Activated gamma-delta T cell treated with Interleukin-2 at 50 U/mL for 16 hours (primary cell): ENCODE results near the gene RTF2.

ENCODE experiments used
- DNase-seq: peaks from one replicate; pipeline ENCODE4 v3.0.0-alpha.2; 2020

Gene RTF2

DNA sequence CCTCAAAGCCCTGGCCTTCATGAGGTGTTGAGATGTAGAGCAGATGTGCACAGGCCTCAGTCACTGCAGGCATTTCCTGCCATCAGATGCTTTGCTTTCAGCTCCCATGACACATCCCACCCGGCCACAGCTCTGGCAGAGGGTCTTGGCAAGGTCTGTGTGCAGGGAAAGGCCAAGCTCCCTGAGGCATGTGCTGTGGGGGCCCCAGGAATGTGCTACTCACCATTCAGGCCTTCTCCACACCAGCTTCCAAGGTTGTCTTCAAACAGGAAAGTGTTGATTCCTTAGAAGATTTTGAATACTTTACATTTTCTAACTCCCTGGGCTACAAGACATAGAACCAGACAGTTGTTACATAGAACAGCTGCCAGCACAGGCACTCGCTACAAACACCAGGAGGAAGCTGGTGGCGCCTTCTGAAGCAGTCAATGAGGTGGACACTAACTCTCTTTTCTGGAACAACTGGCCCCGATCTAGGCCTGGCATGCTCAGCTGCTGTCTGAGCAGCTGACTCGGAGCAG lies 28.6 kb upstream of the RTF2 start:
- DNase-seq: peak; percentile 20

DNA sequence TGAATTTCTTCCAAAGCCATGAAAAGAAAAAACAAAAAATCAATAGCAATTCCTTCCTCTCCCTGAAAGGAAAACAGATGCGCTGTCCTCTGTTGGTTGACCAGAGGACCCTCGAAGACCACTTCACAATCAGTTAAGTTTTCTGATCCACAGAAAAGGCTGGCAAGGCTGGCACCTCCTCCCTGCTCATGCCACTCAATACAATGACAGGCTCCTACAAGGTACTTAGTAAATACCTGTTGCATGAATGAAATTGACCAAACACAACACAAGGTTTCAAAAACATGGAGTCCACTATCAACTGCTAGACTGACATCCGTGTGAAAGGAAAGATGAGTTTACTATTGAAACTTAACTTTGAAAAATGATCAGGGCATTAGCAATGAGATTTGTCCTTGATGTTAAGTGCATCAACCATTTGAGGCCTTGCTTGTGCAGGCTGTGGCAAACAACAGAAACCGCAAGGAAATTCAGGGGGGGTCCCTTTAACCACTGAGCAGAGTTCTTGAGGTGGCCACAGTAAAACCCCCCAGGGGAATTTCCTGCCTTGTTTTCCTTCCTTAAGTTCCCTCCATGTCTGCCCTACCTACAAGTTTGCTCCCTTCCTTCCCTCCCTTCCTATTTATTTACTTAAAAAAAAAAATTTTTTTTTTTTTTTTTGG lies 27.9 kb upstream of the RTF2 start:
- DNase-seq: peak; percentile 58

DNA sequence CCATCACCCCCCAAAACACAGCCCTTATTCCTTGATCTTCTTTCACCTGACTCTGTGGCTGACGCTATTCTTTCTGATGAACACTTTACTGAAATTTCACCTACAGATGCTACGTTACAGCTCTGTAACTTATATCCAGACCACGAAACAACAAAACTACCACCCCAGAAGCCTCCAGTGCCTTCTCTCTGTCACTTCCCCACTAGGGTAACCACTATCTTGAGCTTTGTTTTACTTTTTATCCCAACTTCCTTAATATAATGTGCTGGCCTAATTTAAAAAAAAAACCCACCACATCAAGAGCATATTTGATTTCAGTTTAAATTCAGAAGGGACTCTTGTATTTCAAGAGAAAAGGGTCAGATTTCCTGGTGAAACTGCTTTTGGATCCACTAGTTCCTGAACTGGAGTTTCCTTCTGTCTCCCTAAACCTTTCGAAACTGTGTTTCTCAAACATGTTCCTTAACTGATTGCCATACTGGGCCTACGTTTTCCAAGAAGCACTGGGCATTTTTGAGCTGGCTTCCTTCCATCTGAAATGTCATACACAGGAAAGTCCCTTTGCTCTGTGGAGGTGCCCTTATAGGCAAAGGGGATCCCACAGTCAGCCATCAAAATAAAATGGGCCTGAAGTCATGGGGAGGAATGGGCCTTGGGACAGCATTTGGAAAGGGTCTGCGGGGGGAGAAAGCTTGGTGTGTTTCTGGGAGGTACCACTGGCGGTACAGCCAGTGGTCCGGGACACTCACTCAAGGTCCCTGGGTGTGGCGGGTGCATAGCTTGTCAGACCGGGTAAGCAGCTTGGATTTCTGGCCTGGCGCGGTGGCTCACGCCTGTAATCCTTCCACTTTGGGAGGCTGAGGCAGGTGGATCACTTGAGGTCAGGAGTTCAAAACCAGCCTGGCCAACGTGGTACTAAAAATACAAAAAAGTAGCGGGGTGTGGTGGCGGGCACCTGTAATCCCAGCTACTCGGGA lies 25.8 kb upstream of the RTF2 start:
- DNase-seq: no peak

DNA sequence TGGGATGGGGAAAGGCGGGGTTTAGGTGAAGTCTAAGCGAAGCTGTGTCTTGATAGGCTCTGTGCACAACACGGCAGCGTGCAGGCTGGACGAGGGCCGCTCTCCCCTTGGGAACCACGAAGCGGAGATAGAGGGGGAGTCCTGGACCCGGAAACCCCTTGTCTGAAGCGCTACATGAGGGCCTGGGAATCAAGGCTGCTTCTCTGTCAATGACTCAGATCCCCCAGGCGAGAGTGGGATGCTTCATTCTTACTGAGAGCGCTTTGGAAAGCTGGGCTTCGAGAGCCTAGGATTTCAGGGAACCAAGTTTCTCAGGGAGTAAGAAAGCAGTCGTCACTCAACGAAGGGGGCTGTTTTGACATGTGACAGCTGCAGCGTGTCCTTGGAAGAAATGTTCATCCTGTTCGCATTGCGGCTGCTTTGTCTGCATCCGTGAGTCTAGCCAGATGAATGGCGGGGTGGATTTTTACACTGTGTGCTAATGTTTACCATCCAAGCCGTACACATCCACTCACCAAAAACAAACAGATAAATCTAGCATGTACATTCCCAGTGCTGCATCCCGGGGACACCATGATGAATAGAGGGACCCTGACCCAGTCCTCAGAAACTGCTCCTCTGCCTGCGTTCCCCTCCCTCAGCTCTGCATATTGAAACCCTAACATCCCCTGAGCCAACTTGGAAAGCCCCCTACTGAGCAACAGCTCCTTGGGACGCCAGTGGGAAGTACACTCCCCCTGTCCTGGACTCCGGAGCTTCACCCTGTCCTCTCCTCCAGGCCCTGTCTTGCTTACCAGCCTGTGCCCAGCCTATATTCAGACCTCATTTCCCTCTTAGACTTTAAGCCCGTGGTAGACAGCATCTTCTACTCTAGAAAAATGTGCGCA lies 24.5 kb upstream of the RTF2 start:
- no peak for DNase-seq

DNA sequence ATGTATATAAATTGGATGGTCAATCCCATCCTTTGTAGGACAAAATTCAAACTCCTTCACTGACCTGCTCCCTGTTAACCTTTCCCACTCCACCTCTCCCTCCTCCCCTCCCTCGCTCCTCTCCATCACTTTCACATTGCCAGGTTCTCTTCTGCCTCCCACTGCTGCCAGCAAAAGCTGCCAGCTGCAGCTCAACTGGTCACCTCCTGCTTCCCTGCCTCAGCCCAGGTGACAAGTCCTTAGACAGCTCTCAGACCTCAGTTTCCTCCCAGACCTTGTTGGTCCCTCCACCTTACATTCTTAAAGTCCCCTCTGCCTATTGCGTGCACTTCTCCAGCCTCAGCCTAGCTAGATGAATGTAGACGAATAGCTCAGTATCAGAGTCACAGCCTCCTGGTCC lies 23.3 kb upstream of the RTF2 start:
- no peak for DNase-seq

DNA sequence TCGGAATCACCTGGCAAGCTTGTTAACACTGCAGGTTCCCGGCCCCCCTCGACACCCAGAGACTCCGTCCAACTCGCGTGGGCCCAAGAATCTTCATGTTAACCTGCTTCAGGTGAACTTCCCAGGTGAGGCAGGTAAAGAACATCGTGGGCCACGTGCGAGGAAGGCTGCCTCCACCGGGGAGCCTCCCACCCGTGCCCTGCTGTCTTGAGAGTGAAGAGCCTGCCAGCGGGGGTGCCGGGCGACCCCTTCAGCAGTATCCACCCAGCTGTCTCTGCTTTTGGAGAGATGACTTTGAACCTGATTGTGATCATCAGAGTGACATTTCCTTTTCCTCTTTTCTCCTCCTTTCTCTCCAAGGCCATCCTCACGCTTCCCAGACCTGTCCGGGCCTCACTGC lies 22.9 kb upstream of the RTF2 start:
- no peak for DNase-seq

GRCh38 chr20:56447227-56447626 lies 21.2 kb upstream of the RTF2 start:
- no peak for DNase-seq

GRCh38 chr20:56449459-56449858 lies 19.0 kb upstream of the RTF2 start:
- DNase-seq: no peak

- no peak for DNase-seq
Observed at GRCh38 chr20:56451056-56451765, 17.2 kb upstream of the RTF2 start.

DNA sequence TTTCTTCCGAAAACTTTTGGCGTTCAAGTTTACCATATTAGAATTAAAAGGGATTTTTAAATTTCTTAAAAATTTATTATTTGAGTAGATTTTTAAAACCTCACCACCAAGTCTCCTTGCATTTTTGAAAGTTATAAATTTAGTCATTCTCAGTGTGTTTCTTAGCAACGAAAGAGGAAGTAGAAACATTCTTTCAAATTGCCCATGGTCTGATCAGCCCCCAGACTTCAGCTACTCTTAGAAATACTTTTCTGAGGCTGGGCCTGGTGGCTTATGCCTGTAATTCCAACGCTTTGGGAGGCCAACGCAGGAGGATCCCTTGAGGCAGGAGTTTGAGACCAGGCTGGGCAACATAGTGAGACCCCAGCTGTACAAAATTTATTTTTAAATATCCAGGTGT lies 15.1 kb upstream of the RTF2 start:
- DNase-seq: no peak

- DNase-seq: no peak
Observed at GRCh38 chr20:56454754-56455153, 13.7 kb upstream of the RTF2 start.

DNA sequence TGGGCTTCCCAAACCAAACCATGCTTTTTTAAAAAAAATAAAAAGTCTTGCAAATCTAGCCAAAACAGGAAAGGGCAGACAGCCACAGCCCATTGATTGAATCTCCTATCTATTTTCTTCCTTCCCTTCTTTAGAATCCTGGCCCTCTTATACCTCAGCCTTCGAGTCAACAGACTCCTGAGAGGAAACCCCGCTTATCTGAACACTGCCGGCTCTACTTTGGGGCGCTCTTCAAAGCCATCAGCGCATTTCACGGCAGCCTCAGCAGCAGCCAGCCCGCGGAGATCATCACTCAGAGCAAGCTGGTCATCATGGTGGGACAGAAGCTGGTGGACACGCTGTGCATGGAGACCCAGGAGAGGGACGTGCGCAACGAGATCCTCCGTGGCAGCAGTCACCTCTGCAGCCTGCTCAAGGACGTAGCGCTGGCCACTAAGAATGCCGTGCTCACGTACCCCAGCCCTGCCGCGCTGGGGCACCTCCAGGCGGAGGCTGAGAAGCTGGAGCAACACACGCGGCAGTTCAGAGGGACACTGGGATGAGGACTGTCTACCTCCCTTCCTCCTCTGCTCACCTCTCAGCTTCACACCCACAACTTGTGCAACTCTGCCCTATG lies 10.1 kb upstream of the RTF2 start:
- DNase-seq: no peak

GRCh38 chr20:56460459-56460858 lies 8.0 kb upstream of the RTF2 start:
- peak; percentile 44 for DNase-seq

DNA sequence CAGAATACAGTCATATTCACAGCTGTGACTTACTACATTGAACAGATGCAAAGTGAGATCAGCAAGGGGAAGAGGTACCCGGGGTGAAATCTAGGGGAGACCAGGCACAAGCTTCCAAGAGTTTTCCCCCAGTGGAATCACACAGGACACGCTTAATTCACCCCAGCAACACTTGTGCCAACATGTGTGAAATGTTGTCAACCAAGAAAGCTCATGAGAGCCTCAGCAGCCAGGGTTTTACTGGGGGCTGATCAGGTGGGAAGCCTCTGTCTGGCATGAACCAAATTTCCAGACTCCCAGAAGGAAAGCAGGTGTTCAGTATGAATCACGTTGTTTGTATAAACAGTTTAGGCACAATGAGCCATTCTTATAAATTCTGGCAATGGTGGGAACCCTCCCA lies 6.9 kb upstream of the RTF2 start:
- DNase-seq: no peak

DNA sequence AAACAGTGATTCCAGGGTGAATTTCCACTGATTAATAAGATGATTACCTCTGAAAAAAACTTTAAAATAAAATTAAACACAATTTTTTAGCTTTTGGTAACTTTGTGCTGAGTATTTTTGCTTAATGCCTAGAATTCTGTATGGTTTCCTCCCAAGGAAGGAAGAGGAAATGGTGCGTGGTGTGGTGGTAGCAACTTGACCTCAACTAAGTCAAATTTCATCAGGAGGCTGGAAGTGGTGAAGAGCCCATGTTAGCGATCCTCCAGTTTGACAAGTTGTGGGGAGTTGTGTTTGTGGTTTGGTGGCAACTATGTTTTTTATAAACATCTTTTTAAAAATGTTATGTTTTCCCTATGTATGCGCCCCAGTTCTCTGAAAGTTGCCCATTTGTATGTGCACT lies 5.0 kb upstream of the RTF2 start:
- DNase-seq: peak; percentile 18

DNA sequence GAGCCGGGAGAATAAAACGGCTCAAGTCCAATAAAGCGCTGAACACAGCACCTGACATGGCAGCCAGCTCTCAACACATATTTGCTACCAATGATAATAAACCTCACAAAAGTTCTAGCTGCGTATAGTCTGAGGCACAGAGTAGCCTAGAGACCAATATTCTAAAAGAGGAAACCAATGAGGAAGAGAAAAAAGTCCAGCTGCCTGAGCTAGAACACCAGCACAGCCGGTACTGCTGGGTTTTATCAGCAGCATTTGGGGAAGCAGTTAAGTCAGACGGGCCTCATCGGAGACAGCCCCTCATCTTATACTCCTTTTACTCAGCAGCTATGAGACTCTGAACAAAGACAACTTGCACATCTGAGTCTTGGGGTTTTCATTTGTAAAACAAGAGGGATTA lies 2.4 kb upstream of the RTF2 start:
- no peak for DNase-seq

DNA sequence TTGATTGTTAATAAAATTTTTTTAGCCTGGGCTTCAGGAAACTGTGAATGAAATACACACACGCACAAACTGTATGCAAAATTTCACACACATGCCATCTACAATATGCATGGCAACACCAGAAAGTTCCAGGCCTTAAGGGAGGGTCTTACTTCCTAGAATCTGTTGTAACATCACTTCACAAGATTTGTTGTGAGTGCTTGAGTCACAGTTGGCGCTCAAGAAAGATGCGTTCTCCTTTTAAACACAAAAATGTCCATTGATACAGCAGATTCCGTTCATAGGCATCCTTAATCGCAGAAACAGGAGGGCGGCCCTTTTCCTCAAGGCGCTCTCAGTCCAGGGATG lies 485 bp upstream of the RTF2 start:
- no peak for DNase-seq

GRCh38 chr20:56469077-56469449 lies 636 bp downstream of the RTF2 start:
- DNase-seq: no peak

DNA sequence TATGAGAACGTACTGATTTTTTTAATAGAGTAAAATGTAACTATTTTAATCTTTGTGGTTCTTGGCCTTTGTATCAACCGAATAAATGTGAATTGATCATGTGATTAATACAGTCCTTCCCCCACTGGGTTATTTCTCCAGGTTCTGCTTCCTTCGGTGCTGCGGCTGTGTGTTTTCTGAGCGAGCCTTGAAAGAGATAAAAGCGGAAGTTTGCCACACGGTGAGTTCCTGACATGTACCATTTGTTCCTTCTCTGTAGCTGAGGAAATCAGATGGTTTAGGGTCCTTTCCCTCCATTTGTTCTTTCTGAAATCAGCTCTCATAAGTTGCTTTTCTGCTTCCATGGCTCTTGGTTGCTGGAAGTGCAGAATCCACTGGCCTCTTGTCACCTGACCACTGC lies 15.5 kb downstream of the RTF2 start:
- no peak for DNase-seq

DNA sequence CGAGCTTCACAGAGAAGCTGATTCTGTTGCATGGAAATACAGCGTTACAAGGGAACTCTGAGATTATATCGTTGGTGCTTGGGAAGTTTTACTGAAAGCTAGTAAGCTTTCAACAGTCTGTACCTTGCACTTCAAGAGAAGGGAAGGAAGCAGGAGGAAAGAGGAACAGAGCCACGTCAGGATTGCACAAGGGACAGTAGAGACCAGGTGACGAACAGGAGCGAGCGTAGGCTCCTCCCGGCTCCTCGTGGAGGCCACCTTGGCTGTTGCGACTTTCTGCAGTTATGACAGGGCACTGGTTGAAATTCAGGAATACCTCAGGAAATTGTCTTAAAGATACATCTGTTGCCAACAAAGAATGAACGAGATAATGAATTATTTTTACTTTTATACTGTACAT lies 18.8 kb downstream of the RTF2 start:
- no peak for DNase-seq

GRCh38 chr20:56488566-56488965 lies 20.1 kb downstream of the RTF2 start:
- no peak for DNase-seq

- no peak for DNase-seq
Observed at GRCh38 chr20:56501116-56501515, 32.7 kb downstream of the RTF2 start.
